Inflammatory macrophage treated with lipopolysaccharide for 4 hours (primary cell): Measurements from ENCODE around the gene CLINT1.
A peak's percentile ranks its signal among the peaks of the same experiment; 100 is the strongest.
"Not testable (repeated sequence)": the region's sequence is repeated elsewhere in the genome, so short reads cannot be mapped to it uniquely, and the experiment has no call there.

Source experiments
- DNase-seq: peaks from one replicate; pipeline ENCODE4 v3.0.0-alpha.2; 2020

The CLINT1 gene

DNA sequence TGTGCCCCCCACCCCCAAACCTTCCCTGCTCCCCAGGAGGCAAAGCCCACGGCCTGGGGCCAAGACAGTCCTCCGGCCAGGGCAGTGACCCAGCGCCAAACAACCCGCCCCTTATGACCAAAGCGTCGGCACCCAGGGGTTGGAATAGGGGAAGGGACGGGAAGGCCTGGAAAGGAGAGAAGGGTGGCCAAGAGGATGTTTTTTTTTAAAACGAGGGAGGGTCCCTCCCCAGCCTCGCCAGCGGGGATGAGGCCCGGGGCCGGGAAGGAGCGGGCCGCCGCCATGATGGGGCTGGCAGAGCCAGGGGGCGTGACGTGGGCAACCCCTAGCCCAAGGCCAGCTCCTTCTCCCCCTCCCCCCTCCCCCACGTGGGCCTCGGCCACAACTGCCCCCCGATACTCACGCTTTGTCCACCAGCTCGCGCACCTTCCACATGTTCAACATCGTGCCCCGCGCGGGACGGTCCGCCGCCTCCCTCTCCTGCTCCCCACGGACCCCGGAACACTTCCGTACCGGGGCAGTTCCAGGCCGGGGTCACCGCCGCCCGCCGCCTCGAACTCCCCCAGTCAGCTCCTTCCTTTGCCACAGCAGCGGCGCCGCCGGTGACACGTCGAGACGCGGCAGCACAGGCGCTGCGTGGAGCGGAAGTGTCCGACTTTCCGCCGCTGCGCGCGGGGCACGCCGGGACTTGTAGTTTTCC, at the start of gene CLINT1:
Gene CLINT1 (minus strand): TSS at position 619 of the 700 bp plus-strand sequence. CDS start 175 bp downstream, at position 444.
- peak; percentile 94 for DNase-seq

GRCh38 chr5:157908459-157908858, 49.5 kb upstream of the CLINT1 start:
- DNase-seq: no peak

GRCh38 chr5:157907479-157907878, 48.5 kb upstream of the CLINT1 start:
- no peak for DNase-seq

DNA sequence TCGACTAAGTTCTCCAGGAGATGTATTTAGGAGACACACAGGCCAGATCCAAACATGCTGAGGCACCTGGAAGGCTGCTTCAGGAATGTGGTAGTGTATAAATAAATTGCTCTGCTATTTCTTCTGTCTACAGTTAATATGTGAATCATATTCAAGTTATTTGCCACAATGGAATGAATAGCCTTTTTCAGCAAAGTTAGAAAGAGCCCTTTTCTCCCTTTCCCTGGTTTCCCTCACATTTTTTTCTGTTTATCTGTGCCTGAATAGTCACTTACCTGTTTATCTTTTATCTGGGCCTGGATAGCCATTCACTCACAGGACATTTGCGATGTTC, 44.1 kb upstream of the CLINT1 start:
- DNase-seq: no peak

GRCh38 chr5:157902449-157903116, 43.6 kb upstream of the CLINT1 start:
- DNase-seq: no peak

GRCh38 chr5:157900644-157901043, 41.7 kb upstream of the CLINT1 start:
- no peak for DNase-seq

DNA sequence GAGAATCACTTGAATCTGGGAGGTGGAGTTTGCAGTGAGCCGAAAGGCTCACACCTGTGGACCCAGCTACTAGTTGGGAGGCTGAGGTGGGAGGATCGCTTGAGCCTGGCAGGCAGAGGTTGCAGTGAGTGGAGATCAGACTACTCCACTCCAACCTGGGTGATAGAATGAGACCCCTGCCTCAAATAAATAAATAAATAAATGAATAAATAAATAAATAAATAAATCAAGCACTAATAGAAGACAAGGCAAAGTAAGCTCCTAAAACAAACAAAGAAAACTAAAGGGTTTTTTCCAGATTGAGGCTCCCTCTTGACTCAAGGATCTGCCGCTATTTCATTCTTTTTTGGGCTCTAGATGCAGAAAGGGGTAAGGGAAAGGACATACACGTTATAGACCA, 34.7 kb upstream of the CLINT1 start:
- no peak for DNase-seq

DNA sequence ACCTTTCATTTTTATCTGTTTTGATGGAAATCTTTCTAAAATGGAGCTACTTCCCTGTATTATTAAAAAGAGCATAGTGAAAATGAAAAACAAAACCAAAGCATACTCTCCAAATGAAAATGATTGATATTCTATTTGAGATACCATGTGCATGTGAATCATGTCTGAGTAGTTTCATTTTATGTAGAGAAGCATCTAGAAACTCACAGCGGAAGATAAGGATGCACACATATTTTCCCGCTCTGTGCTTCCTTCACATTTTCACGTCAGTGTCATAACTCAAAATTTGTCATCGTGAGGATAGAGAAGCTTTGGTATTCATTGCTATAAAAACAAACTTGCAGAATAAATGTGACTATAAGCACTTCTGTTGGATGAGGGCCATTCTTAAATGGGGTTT, 34.0 kb upstream of the CLINT1 start:
- peak; percentile 57 for DNase-seq

- DNase-seq: peak; percentile 23
Observed at GRCh38 chr5:157890836-157891597, 32.1 kb upstream of the CLINT1 start.

GRCh38 chr5:157888814-157889532, 30.0 kb upstream of the CLINT1 start:
- DNase-seq: no peak

DNA sequence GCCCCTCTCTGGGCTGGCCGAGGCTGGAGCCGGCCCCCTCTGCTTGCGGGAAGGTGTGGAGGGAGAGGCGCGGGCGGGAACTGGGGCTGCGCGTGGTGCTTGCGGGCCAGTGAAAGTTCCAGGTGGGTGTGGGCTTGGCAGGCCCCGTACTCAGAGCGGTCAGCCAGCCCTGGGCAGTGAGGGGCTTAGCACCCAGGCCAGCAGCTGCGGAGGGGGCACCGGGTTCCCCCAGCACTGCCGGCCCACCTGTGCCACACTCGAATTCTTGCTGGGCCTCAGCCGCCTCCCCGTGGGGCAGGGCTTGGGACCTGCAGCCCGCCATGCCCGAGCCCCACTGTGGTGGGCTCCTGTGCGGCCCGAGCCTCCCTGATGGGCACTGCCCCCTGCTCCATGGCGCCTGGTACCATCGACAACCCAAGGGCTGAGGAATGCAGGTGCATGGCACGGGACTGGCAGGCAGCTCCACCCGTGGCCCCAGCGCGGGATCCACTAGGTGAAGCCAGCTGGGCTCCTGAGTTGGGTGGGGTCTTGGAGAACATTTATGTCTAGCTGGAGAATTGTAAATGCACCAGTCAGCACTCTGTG, 27.9 kb upstream of the CLINT1 start:
- no peak for DNase-seq

DNA sequence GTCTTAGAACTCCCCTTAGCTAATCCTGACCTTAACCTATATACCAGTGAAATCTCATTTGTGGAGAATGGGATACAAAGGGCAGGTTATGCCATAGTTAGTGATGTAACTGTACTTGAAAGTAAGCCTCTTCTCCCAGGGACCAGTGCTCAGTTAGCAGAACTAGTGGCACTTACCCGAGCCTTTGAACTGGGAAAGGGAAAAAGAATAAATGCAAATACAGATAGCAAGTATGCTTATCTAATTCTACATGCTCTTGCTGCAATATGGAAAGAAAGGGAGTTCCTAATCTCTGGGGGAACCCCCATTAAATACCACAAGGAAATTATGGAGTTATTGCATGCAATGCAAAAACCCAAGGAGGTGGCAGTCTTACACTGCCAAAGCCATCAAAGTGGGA, 26.1 kb upstream of the CLINT1 start:
- peak; percentile 86 for DNase-seq

- DNase-seq: not testable (repeated sequence)
Observed at GRCh38 chr5:157881498-157881897, 22.6 kb upstream of the CLINT1 start.

DNA sequence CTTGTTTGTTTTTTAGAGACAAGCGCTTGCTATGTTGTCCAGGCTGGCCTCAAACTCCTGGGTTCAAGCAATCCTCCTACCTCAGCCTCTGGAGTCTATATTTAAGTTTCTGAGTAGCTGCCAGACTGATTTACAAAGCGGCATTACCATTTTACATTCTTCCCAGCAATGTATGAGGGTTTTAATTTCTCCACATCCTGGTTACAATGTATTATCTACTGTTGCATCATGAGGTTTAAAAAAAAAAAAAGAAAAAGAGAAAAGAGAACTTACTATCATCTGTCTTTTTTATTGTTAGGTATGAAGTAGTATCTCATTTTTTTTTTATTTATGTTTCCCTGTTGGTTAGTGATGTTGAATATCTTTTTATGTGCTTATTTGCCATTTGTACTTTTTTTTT, 18.9 kb upstream of the CLINT1 start:
- peak; percentile 51 for DNase-seq

- DNase-seq: no peak
Observed at GRCh38 chr5:157874861-157875260, 15.9 kb upstream of the CLINT1 start.

GRCh38 chr5:157870837-157871834, 12.2 kb upstream of the CLINT1 start:
- peak; percentile 92 for DNase-seq

GRCh38 chr5:157867751-157868387, 8.9 kb upstream of the CLINT1 start:
- DNase-seq: no peak

DNA sequence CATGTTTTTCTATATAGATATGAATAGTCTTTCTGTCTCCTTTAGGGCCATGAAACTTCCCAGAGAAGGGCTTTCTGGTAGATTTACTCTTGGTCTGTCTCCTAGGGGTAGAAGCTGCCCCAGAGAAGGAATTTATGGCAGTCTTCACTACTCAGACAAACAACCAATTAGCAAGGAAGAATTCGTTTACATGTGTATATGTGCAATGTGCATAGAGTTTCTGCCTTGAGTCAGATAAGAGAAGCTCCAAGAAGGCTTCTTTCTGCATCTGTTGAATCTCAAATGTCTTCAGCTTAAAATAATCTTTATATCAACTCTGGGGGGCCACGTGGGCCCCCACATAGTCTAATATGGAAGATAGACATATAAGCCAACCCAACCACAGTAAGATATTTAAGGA, 7.6 kb upstream of the CLINT1 start:
- DNase-seq: no peak

GRCh38 chr5:157865781-157866180, 6.8 kb upstream of the CLINT1 start:
- no peak for DNase-seq

DNA sequence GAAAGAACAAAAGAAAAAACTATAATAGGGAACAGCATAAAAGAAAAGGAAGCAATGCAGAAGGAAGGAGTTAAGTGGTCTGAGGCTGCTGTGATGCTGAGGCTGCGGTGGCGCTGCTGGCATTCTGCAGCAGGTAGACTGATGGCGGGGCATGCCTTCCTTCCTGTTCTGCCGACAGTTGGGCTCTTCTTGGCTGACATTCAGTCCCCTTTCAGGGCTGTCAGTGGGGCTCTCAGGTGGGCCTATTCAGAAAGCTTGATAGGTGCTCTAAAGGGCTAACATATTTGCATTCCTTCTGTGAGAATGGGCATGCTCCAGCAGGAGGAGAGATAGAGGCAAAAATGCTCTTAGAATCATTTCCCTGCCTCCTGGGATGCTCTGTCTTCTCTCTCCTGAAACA, 5.1 kb upstream of the CLINT1 start:
- DNase-seq: no peak
